ENCODE measurements around the gene KCNK6. TPM values are rescaled to one million over a fixed set of nuclear protein-coding genes. Genes with fewer than 3 reads are reported as not detected.

Gene KCNK6
- total RNA-seq, 1 experiment from 2014 or later: 6.5 TPM

GRCh38 chr19:38335949-38336637 lies 16.4 kb downstream of the KCNK6 start:
- no peak overlapping the region for H3T11ph ChIP-seq (ENCODE audit: low read length)
- H3K4ac ChIP-seq (ENCODE audit: low read depth, low read length): no peak overlapping the region
- H2BK120ac ChIP-seq (ENCODE audit: low read depth, low read length, poor library complexity, severe bottlenecking): no peak overlapping the region
- peak overlapping the region; percentile 22 for H2AFZ ChIP-seq (ENCODE audit: low read length)
- no peak for TF ChIP-seq CTCF (conservative IDR thresholded peaks at IDR 0.05)
- H3K27ac Mint-ChIP-seq: peak overlapping the region; percentile 10 to 92 (median 88); a peak in 6 of 7 replicates
- H2BK15ac ChIP-seq (ENCODE audit: low read depth, low read length): no peak overlapping the region
- H3K9me3 Mint-ChIP-seq: no peaks in the 10 kb centered on the region
- no peaks in the 10 kb centered on the region for H3K9me3 ChIP-seq (ENCODE audit: control insufficient read depth, low read depth, low read length)
- H3K4me3 Mint-ChIP-seq: peak overlapping the region; percentile 87 to 96
- H2AK5ac ChIP-seq (ENCODE audit: insufficient read length, low read length): no peak overlapping the region
- no peaks in the 10 kb centered on the region for H3K79me2 ChIP-seq (ENCODE audit: insufficient read depth, low read length)
- H3K14ac ChIP-seq (ENCODE audit: insufficient read depth, low read length): no peak overlapping the region
- no peak overlapping the region for H2BK20ac ChIP-seq (ENCODE audit: low read depth, low read length, poor library complexity, severe bottlenecking)
- peak overlapping the region; percentile 97 for H3K4me2 ChIP-seq (ENCODE audit: insufficient read depth, insufficient read length, low read length)
- no peak overlapping the region for H2BK12ac ChIP-seq (ENCODE audit: insufficient read length, low read depth, low read length)
- no peak overlapping the region for H3K27ac ChIP-seq (ENCODE audit: insufficient read length, low read depth, low read length)
- H3K18ac ChIP-seq (ENCODE audit: insufficient read length, low read depth, low read length): no peak overlapping the region
- no peak overlapping the region for H4K91ac ChIP-seq (ENCODE audit: insufficient read length, low read depth, low read length)
- no peaks in the 10 kb centered on the region for H3K27me3 ChIP-seq (ENCODE audit: insufficient read depth, low read length)
- WGBS (ENCODE audit: extremely low coverage, insufficient read length, low lambda C conversion rate): no CpG with 5 or more reads among the region's 52 CpGs
- no peaks in the 10 kb centered on the region; the same call in none of the 2 replicates for H3K27me3 Mint-ChIP-seq (ENCODE audit: low read depth)
- no peak overlapping the region for H4K5ac ChIP-seq (ENCODE audit: insufficient read length, low read depth, low read length)
- no peak overlapping the region for H3K9ac ChIP-seq (ENCODE audit: extremely low read depth, insufficient read length, low read length)
- no peak overlapping the region for H3K56ac ChIP-seq (ENCODE audit: insufficient read length, low read depth, low read length)
- H3K36me3 Mint-ChIP-seq (ENCODE audit: insufficient read depth in 1 of 3, low read depth in 3 of 3): no peaks in the 10 kb centered on the region; a peak in 1 of 7 replicates
- H3K23me2 ChIP-seq (ENCODE audit: insufficient read length, low read depth, low read length, poor library complexity, severe bottlenecking): peaks cover 13% of the 10 kb centered on the region
- H4K8ac ChIP-seq (replicated peaks; ENCODE audit: insufficient read length, low read depth, low read length): no peak overlapping the region
- H3K23ac ChIP-seq (ENCODE audit: insufficient read length, low read depth, low read length): no peak overlapping the region
- peaks cover 12 to 14% of the 10 kb centered on the region in 2 experiments for H3K4me1 Mint-ChIP-seq
- peaks cover 3% of the 10 kb centered on the region; the same call in 1 of the 2 replicates for H3K4me1 ChIP-seq (ENCODE audit: insufficient read depth, low read length)
- H3K79me1 ChIP-seq (ENCODE audit: insufficient read depth, low read depth, low read length, poor library complexity, severe bottlenecking): no peaks in the 10 kb centered on the region
- no peaks in the 10 kb centered on the region for H4K20me1 ChIP-seq (ENCODE audit: control insufficient read depth, insufficient read depth, insufficient read length)
- H2BK5ac ChIP-seq (ENCODE audit: insufficient read length, low read length): no peak overlapping the region
- DNase-seq: peak; percentile 98

Data from H9 (cell line).